K562 (cell line): ENCODE data around the gene AMIGO1. TPM values are rescaled to one million over a fixed set of nuclear protein-coding genes. Genes with fewer than 3 reads are reported as not detected.
A peak's percentile ranks its signal among the peaks of the same experiment; 100 is the strongest.

Source experiments
- ATF1 ChIP-seq, 2 experiments: fragments of 450-650 bp in 1 of 2; IDR thresholded peaks; 2 replicates each; pipeline ENCODE4 v1.6.1; 2016; ENCODE audit warnings: missing compliant biosample characterization in 1 of 2, missing genetic modification characterization in 1 of 2
- GABPB1 ChIP-seq: sonication (generic); formaldehyde crosslinking; IDR thresholded peaks from 2 replicates; pipeline ENCODE4 v1.8.0; 2022; ENCODE audit warnings: mild to moderate bottlenecking, missing genetic modification reagents
- GATA2 ChIP-seq: sonication (generic); formaldehyde crosslinking; IDR thresholded peaks from 2 replicates; pipeline ENCODE4 v1.4.0; 2020; ENCODE audit warnings: mild to moderate bottlenecking, missing genetic modification reagents
- KDM5B ChIP-seq: fragments of 200-600 bp; sonication (generic); IDR thresholded peaks from 2 replicates; pipeline ENCODE4 v1.6.1; 2012; ENCODE audit warnings: low read depth, mild to moderate bottlenecking, moderate library complexity, low read length, control low read depth, inconsistent platforms; ENCODE audit not compliant: insufficient replicate concordance
- KLF13 ChIP-seq: fragments of 450-650 bp; IDR thresholded peaks from 2 replicates; pipeline ENCODE4 v1.6.1; 2016; ENCODE audit warnings: missing genetic modification characterization, low read depth, mild to moderate bottlenecking, missing compliant biosample characterization, moderate library complexity, borderline replicate concordance
- MTF1 ChIP-seq: fragments of 250-450 bp; sonication (Bioruptor Pico); IDR thresholded peaks from 2 replicates; pipeline ENCODE4 v1.9.0; 2021; ENCODE audit warnings: moderate library complexity, mild to moderate bottlenecking, inconsistent platforms, borderline replicate concordance
- NBN ChIP-seq: fragments of 450-650 bp; IDR thresholded peaks from 2 replicates; pipeline ENCODE4 v1.6.1; 2016; ENCODE audit warnings: low read depth, mild to moderate bottlenecking
- NCOA1 ChIP-seq: fragments of 450-650 bp; IDR thresholded peaks from 2 replicates; pipeline ENCODE4 v1.6.1; 2016; ENCODE audit warnings: low read depth
- NCOA2 ChIP-seq, 2 experiments: fragments of 450-650 bp; IDR thresholded peaks; 2 replicates each; pipeline ENCODE4 v1.6.1; 2018; ENCODE audit warnings: mild to moderate bottlenecking in 2 of 2, moderate library complexity in 1 of 2; ENCODE audit not compliant: partially characterized antibody in 2 of 2
- SP2 ChIP-seq: IDR thresholded peaks from 2 replicates; pipeline ENCODE4 v1.6.1; 2011; ENCODE audit warnings: mild to moderate bottlenecking, low read depth, low read length, moderate library complexity; ENCODE audit not compliant: poor library complexity, severe bottlenecking; ENCODE audit errors: extremely low read depth
- STAT5A ChIP-seq: IDR thresholded peaks from 2 replicates; pipeline ENCODE4 v1.6.1; 2012; ENCODE audit warnings: low read length, inconsistent platforms, borderline replicate concordance
- SUPT5H ChIP-seq: fragments of 450-650 bp; IDR thresholded peaks from 2 replicates; pipeline ENCODE4 v1.6.1; 2016
- WHSC1 ChIP-seq: IDR thresholded peaks from one replicate; pipeline ENCODE4 v1.6.1; 2012; ENCODE audit warnings: low read length, control low read depth, inconsistent platforms
- ZNF134 ChIP-seq: fragments of 250-450 bp; sonication (Bioruptor Pico); conservative IDR thresholded peaks from 2 replicates; pipeline ENCODE4 v1.4.0; 2020
- ZNF174 ChIP-seq: fragments of 250-450 bp; sonication (Bioruptor Pico); IDR thresholded peaks from 2 replicates; pipeline ENCODE4 v1.4.0; 2020; ENCODE audit warnings: mild to moderate bottlenecking
- ZNF217 ChIP-seq: sonication (generic); formaldehyde crosslinking; IDR thresholded peaks from 2 replicates; pipeline ENCODE4 v1.8.0; 2022; ENCODE audit warnings: mild to moderate bottlenecking, missing genetic modification reagents
- ZNF23 ChIP-seq: fragments of 250-450 bp; sonication (Bioruptor Pico); IDR thresholded peaks from 2 replicates; pipeline ENCODE4 v1.4.0; 2020; ENCODE audit warnings: mild to moderate bottlenecking
- ZZZ3 ChIP-seq: fragments of 450-650 bp; IDR thresholded peaks from 2 replicates; pipeline ENCODE4 v1.6.1; 2016; ENCODE audit warnings: antibody characterized with exemption, mild to moderate bottlenecking, moderate library complexity
- polyA plus RNA-seq, 8 experiments: library from polyadenylated mRNA; depleted of rRNA in 4 of 8; stranded (reverse) in 5 of 8; unstranded in 3 of 8; fragments of >200 nt; fragmentation: Nextera tagmentation in 2 of 8; fragmentation: Illumina TruSeq in 1 of 8; extraction: Ambion mirVana in 2 of 8; extraction: Trizol in 1 of 8; gene quantifications; 2 replicates each; pipeline versions ENCODE4 v1.2.1 to v1.2.3, GENCODE V29; 2011 to 2014; ENCODE audit warnings: inconsistent platforms in 1 of 8, missing spikeins in 1 of 8
- total RNA-seq, 7 experiments: library from RNA; depleted of rRNA in 6 of 7; stranded (reverse); fragments of >200 nt in 6 of 7; fragmentation: Illumina TruSeq in 2 of 7; extraction: Trizol in 2 of 7; gene quantifications; 2 replicates each; pipeline versions ENCODE4 v1.2.1 to v1.2.3, GENCODE V29; 2011 to 2021; ENCODE audit warnings: low replicate concordance in 1 of 7
- TF ChIP-seq, protein P1 (sequence below): fragments of 450-650 bp; IDR thresholded peaks from 2 replicates; pipeline ENCODE4 v1.7.1; 2018; ENCODE audit warnings: mild to moderate bottlenecking, low read depth; ENCODE audit not compliant: partially characterized antibody
- TF ChIP-seq, protein P2 (sequence below): fragments of 250-450 bp; sonication (Bioruptor Pico); IDR thresholded peaks from 2 replicates; pipeline ENCODE4 v1.5.1; 2021; ENCODE audit warnings: mild to moderate bottlenecking
- TF ChIP-seq, protein P3 (sequence below): IDR thresholded peaks from 2 replicates; pipeline ENCODE4 v1.6.1; 2014; ENCODE audit warnings: antibody characterized with exemption
- TF ChIP-seq, protein P4 (sequence below): sonication (generic); formaldehyde crosslinking; IDR thresholded peaks from 2 replicates; pipeline ENCODE4 v1.8.0; 2022; ENCODE audit warnings: missing genetic modification reagents, mild to moderate bottlenecking, borderline replicate concordance

The AMIGO1 gene
- total and polyA plus RNA-seq, 9 of the 15 experiments (the other 6 are each of a cell fraction or from before 2014, with no cell fraction given) = 0.24 to 1.0 (median 0.54) TPM

DNA sequence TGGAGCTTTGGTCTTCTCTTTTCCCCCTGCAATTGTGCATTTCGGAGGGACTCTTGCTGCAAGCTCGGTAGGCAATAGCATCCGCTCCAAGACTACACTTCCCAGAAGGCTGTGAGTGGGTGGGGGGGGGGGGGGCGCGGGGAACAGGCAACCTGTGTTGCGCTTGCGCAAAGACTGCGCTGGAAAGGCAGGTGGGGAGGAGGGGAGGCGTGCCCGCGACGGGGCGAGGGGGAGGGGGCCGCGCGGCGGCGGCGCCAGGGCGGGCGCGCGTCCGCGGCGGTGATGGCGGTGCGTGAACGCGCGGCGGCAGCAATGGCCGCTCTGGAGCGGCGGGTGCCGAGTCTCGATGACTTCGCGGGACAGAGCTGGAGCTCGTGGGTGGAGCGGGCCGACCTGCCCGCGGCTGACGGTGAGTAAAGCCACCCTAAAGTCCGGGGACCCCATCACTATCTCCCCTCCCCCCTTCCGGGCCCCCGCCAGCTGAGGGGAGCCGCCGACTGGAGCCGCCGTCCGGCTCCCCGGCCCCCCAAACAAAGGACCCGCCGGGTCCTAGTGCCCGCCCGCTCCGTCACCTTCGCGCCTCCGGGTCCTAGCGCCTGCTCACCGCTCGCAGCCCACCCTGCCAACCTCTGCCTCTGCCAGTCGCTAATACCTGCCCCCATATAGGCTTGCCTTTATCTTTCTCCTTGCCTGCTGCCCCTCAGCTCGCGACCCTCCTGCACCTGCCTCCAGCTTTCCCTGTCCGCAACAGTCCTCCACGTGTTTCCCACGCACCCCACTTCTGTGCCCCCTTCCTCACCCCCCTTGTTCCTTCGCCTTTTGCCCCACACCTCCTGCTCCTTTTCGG lies 25.6 kb downstream of the AMIGO1 start, which contains the start of gene ATXN7L2 (continued):
- TF ChIP-seq, protein P1, sequence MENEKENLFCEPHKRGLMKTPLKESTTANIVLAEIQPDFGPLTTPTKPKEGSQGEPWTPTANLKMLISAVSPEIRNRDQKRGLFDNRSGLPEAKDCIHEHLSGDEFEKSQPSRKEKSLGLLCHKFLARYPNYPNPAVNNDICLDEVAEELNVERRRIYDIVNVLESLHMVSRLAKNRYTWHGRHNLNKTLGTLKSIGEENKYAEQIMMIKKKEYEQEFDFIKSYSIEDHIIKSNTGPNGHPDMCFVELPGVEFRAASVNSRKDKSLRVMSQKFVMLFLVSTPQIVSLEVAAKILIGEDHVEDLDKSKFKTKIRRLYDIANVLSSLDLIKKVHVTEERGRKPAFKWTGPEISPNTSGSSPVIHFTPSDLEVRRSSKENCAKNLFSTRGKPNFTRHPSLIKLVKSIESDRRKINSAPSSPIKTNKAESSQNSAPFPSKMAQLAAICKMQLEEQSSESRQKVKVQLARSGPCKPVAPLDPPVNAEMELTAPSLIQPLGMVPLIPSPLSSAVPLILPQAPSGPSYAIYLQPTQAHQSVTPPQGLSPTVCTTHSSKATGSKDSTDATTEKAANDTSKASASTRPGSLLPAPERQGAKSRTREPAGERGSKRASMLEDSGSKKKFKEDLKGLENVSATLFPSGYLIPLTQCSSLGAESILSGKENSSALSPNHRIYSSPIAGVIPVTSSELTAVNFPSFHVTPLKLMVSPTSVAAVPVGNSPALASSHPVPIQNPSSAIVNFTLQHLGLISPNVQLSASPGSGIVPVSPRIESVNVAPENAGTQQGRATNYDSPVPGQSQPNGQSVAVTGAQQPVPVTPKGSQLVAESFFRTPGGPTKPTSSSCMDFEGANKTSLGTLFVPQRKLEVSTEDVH = peak; percentile 86
- TF ChIP-seq, protein P2, sequence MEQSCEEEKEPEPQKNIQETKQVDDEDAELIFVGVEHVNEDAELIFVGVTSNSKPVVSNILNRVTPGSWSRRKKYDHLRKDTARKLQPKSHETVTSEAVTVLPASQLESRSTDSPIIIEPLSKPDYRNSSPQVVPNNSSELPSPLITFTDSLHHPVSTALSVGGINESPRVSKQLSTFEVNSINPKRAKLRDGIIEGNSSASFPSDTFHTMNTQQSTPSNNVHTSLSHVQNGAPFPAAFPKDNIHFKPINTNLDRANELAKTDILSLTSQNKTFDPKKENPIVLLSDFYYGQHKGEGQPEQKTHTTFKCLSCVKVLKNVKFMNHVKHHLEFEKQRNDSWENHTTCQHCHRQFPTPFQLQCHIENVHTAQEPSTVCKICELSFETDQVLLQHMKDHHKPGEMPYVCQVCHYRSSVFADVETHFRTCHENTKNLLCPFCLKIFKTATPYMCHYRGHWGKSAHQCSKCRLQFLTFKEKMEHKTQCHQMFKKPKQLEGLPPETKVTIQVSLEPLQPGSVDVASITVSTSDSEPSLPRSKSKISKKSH (CRISPR knock-in tag) = no peak
- TF ChIP-seq WHSC1 (no peak), ZZZ3 (0 out of 2 replicates have a peak, but pooled peaks have one; percentile 40), STAT5A (peak; percentile 58; the same call in 1 of the 2 replicates), KDM5B (peak; percentile 89), KLF13 (tag) (no peak), ATF1 (CRISPR knock-in tag; IDR thresholded peaks at IDR 0.05) (peak; percentile 78), ATF1 (tag; IDR thresholded peaks at IDR 0.05) (peak; percentile 71), SUPT5H (peak; percentile 86), ZNF174 (CRISPR knock-in tag) (no peak), ZNF217 (CRISPR knock-in tag) (no peak), MTF1 (CRISPR knock-in tag) (0 out of 2 replicates have a peak, but pooled peaks have one; percentile 1), GABPB1 (CRISPR knock-in tag) (peak; percentile 77), GATA2 (CRISPR knock-in tag) (no peak), NCOA2 (IDR thresholded peaks at IDR 0.05; ENCODE audit: partially characterized antibody in 2 of 2) (no peak), SP2 (no peak), NCOA1 (peak; percentile 77), NBN (peak; percentile 96), ZNF23 (CRISPR knock-in tag) (no peak), ZNF134 (CRISPR knock-in tag) (no peak)
- TF ChIP-seq, protein P3, sequence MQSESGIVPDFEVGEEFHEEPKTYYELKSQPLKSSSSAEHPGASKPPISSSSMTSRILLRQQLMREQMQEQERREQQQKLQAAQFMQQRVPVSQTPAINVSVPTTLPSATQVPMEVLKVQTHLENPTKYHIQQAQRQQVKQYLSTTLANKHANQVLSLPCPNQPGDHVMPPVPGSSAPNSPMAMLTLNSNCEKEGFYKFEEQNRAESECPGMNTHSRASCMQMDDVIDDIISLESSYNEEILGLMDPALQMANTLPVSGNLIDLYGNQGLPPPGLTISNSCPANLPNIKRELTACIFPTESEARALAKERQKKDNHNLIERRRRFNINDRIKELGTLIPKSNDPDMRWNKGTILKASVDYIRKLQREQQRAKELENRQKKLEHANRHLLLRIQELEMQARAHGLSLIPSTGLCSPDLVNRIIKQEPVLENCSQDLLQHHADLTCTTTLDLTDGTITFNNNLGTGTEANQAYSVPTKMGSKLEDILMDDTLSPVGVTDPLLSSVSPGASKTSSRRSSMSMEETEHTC = no peak; the same call in 1 of the 2 replicates
- TF ChIP-seq, protein P4, sequence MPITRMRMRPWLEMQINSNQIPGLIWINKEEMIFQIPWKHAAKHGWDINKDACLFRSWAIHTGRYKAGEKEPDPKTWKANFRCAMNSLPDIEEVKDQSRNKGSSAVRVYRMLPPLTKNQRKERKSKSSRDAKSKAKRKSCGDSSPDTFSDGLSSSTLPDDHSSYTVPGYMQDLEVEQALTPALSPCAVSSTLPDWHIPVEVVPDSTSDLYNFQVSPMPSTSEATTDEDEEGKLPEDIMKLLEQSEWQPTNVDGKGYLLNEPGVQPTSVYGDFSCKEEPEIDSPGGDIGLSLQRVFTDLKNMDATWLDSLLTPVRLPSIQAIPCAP (CRISPR knock-in tag) = no peak
